ENCODE data around the gene CD86.
"Not testable (repeated sequence)": the region's sequence is repeated elsewhere in the genome, so short reads cannot be mapped to it uniquely, and the experiment has no call there.

The CD86 gene

DNA sequence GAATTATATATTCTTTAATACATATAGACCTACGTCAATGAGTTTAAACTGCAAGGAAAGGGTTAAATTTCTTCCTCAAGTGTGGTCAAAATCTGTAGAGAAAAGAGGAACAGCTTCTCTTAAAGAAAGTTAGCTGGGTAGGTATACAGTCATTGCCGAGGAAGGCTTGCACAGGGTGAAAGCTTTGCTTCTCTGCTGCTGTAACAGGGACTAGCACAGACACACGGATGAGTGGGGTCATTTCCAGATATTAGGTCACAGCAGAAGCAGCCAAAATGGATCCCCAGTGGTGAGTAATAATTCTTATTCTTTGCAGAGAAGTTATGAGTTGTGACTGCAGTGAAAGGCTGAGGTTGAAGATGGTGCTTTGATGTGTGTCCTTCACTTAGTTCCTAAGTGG lies at the start of gene CD86:
Gene CD86, plus strand, starts transcription at position 148 of the 400 bp plus-strand sequence. Its CDS starts 128 bp downstream, at position 276.
- in situ Hi-C loops (cut with HindIII; ENCODE audit: low sequenced_read_pairs) = loop anchor here (5.0 kb wide), 1 partner anchor 43 kb away; no protein-coding TSS in a partner anchor

GRCh38 chr3:122006267-122006666 lies 48.9 kb upstream of the CD86 start:
- in situ Hi-C loops (cut with HindIII; ENCODE audit: low sequenced_read_pairs) = no loop called here

- in situ Hi-C loops (cut with HindIII; ENCODE audit: low sequenced_read_pairs) = no loop called here
These were observed 47.0 kb upstream of the CD86 start for GRCh38 chr3:122008166-122008565.

GRCh38 chr3:122010506-122010905 lies 44.7 kb upstream of the CD86 start:
- in situ Hi-C loops (cut with HindIII; ENCODE audit: low sequenced_read_pairs) = loop anchor here (5.0 kb wide), 1 partner anchor 47 kb away; the partner anchor contains the start of gene CD86

DNA sequence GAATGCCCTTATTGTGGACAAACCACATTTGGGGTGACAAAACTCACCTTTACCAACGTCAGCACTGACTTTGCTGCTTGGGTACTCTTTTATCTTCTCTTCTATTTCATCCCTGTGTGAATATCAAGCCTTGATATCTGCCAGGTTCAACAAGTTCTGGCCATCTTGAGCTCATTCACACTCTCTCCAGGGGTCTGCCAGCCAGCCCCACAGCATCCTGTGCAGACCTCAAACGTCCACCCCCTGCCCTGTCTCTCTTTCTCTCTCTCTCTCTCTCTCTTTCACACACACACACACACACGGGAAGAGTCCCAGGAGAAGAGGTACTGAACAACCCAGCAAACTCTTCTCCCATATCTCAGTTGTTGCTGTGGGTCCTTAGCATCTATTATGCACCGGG lies 43.8 kb upstream of the CD86 start:
- in situ Hi-C loops (cut with HindIII; ENCODE audit: low sequenced_read_pairs) = loop anchor here (5.0 kb wide), 1 partner anchor 46 kb away; the partner anchor contains the start of gene CD86

DNA sequence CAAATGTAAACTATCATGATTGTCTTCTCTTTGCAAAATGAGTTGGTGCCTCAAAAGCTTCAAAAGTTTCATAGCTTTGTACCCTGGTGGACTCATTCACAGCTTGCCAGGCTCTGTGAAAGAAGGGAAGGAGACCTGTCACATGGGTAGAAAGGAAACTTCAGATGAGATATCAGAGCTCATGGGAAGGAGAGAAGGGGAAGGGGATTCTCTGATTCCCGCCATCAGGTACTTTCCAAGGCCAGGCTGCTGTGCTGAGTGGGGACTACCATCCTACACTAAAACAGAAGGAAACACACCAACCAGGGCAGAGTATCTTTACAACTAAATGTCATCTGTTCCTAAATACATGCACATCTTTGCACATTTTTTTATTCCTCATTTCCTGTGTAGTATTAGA lies 42.3 kb upstream of the CD86 start:
- in situ Hi-C loops (cut with HindIII; ENCODE audit: low sequenced_read_pairs) = loop anchor here (5.0 kb wide), 1 partner anchor 44 kb away; the partner anchor contains the start of gene CD86

GRCh38 chr3:122013448-122013925 lies 41.7 kb upstream of the CD86 start:
- in situ Hi-C loops (cut with HindIII; ENCODE audit: low sequenced_read_pairs) = loop anchor here (5.0 kb wide), 1 partner anchor 44 kb away; the partner anchor contains the start of gene CD86

- in situ Hi-C loops (cut with HindIII; ENCODE audit: low sequenced_read_pairs) = loop anchor here (5.0 kb wide), 1 partner anchor 43 kb away; the partner anchor contains the start of gene CD86
These were observed 40.4 kb upstream of the CD86 start for GRCh38 chr3:122014741-122015140.

- in situ Hi-C loops (cut with HindIII; ENCODE audit: low sequenced_read_pairs) = no loop called here
These were observed 35.7 kb upstream of the CD86 start for GRCh38 chr3:122019493-122019892.

DNA sequence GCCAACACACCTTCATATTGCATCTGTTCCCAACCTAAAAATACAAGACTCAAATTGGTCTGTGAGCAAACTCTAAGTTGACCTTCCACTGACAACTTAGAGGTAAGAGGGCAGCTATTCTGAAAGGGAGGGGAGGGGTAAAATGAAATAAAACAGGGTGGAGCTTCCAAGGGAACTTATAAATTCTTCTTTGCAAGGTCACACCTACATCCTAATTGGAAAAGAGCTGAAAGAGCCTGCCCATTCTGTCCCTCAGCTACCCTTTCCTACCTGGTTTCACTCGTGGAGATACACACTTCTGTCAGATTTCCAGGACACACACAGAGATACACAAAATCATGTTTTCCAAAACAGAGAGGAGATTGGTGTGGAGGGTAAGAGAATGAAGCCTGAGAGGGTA lies 34.1 kb upstream of the CD86 start:
- in situ Hi-C loops (cut with HindIII; ENCODE audit: low sequenced_read_pairs) = no loop called here

GRCh38 chr3:122021811-122022401 lies 33.3 kb upstream of the CD86 start, which contains the start of gene ILDR1:
ILDR1 (minus strand) TSS chr3:122022247; CDS start chr3:122022077, 170 bp downstream.
- in situ Hi-C loops (cut with HindIII; ENCODE audit: low sequenced_read_pairs) = no loop called here

DNA sequence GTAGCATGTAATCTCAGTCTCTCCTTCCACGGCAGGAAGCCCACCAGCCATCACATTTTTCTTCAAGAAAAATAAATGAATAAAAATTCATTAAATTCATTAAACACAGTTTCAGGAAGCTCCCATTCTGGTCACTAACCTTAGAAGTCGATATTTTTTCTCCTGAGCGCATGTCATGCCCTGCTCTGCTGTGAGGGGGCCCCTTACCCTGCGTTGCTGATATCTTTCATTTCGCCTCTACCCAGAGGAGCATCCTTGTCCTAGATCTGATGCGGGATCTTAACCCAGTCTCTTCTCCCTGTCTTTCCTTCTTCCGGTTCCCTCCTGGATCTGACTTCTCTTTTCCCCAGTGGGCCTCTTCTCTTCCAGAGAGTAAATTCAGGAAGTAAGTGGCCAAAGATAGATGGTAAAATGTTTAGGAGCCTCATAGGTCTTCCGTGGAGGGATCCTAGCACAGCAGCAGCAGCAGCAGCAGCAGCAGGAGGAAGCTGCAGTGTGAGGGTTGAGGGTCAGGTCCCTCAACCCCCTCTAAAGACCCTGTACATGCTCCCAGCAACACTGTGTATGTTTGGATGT lies 31.7 kb upstream of the CD86 start:
- in situ Hi-C loops (cut with HindIII; ENCODE audit: low sequenced_read_pairs) = no loop called here

- in situ Hi-C loops (cut with HindIII; ENCODE audit: low sequenced_read_pairs) = no loop called here
These were observed 30.4 kb upstream of the CD86 start for GRCh38 chr3:122024800-122025199.

DNA sequence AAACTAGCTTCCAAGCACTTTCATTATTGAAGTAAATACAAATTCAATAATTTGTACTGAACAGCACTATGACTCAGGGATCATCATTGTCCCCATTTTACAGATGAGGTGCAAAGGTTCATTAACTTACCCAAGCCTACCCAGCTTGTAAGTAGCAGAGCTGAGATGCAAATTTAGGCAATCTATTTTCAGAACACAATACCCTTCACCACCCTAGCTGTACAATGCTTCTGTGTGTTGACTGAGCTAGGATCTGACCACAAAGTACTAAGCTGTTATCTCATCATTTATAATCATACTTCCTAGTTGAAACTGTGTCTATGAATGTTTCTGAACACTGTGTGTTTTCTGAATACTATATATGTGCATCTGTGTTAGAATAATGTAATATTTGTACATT lies 29.9 kb upstream of the CD86 start:
- in situ Hi-C loops (cut with HindIII; ENCODE audit: low sequenced_read_pairs) = no loop called here

- in situ Hi-C loops (cut with HindIII; ENCODE audit: low sequenced_read_pairs) = no loop called here
These were observed 24.6 kb upstream of the CD86 start for GRCh38 chr3:122030381-122031122.

- in situ Hi-C loops (cut with HindIII; ENCODE audit: low sequenced_read_pairs) = no loop called here
These were observed 24.1 kb upstream of the CD86 start for GRCh38 chr3:122031123-122031468.

- in situ Hi-C loops (cut with HindIII; ENCODE audit: low sequenced_read_pairs) = no loop called here
These were observed 22.6 kb upstream of the CD86 start for GRCh38 chr3:122032531-122032930.

DNA sequence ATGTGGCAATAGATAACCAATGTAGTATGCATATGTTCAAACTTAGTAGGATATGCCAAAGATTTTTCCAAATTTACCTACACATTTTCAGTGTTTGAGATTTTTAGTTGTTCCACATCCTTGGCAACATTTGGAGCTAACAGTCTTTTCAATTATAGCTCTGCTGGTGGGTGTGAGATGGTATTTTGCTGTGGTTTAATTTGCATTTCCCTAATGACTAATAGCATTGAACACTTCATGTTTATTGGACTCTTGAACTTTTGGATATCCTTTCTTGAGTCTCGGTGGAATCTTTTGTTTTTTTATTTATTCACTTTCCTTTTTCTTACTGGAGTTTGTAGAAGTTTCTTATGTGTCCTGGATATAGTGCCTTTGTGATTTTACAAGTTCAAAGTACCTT lies 22.1 kb upstream of the CD86 start:
- in situ Hi-C loops (cut with HindIII; ENCODE audit: low sequenced_read_pairs) = no loop called here

- in situ Hi-C loops (cut with HindIII; ENCODE audit: low sequenced_read_pairs) = not testable (repeated sequence)
These were observed 7.9 kb upstream of the CD86 start for GRCh38 chr3:122047296-122047695.

DNA sequence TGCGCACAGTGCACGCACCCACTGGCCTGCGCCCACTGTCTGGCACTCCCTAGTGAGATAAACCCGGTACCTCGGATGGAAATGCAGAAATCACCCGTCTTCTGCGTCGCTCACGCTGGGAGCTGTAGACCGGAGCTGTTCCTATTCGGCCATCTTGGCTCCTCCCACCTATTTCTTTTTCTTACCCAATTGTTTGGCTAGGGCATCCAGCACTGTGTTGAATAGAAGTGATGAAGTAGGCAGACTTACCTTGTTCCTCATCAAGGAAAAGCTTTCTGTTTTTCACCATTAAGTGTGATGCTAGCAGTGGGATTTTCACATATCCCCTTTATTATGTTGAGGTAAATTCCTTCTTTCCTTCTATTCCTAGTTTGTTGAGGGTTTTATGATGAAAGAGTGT lies 7.4 kb upstream of the CD86 start:
- in situ Hi-C loops (cut with HindIII; ENCODE audit: low sequenced_read_pairs) = not testable (repeated sequence)

DNA sequence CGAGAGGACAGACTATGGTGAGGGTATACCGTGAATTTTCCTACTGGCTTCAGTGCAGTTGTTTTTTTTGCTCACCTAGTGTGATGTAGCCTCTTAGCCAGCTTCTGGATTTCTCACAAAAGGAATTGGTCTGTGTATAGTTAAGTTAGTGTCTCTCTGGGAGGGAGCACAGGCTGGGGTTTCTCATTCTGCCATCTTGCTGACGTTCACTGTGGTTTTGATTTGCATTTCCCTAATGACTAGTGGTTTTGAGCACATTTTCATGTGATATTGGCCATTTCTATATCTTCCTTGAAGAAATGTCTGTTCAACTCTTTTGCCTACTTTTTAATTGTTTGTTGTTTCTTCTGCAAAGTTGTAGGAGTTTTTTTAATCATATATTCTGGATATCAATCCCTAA lies 2.2 kb upstream of the CD86 start:
- in situ Hi-C loops (cut with HindIII; ENCODE audit: low sequenced_read_pairs) = no loop called here

- in situ Hi-C loops (cut with HindIII; ENCODE audit: low sequenced_read_pairs) = loop anchor here (5.0 kb wide), 1 partner anchor 45 kb away; no protein-coding TSS in a partner anchor
These were observed 2.5 kb downstream of the CD86 start for GRCh38 chr3:122057671-122058070.

Measured in endothelial cell of hepatic sinusoid (primary cell).